ENCODE measurements around the gene TEX53.

Gene TEX53

GRCh38 chr9:114690308-114690707 lies 32.7 kb upstream of the TEX53 start:
- DNase-seq (ENCODE audit: insufficient read length) (no peak), FAIRE-seq (no peak)
- TF ChIP-seq POLR2A (IDR thresholded peaks at IDR 0.05; ENCODE audit: low read depth, low read length): no peak
- TF ChIP-seq TAF1 (IDR thresholded peaks at IDR 0.05; ENCODE audit: borderline replicate concordance, low read depth, low read length): no peak

- TF ChIP-seq POLR2A (IDR thresholded peaks at IDR 0.05; ENCODE audit: low read depth, low read length) (no peak), TAF1 (IDR thresholded peaks at IDR 0.05; ENCODE audit: borderline replicate concordance, low read depth, low read length) (no peak)
- FAIRE-seq (no peak), DNase-seq (ENCODE audit: insufficient read length) (no peak)
Measured at GRCh38 chr9:114689813-114690212, 32.2 kb upstream of the TEX53 start.

GRCh38 chr9:114688909-114689610 lies 31.5 kb upstream of the TEX53 start:
- FAIRE-seq (no peak), DNase-seq (ENCODE audit: insufficient read length) (no peak)
- TF ChIP-seq POLR2AphosphoS5 (IDR thresholded peaks at IDR 0.05; ENCODE audit: low read depth, low read length) (no peak), POLR2A (IDR thresholded peaks at IDR 0.05; ENCODE audit: low read depth, low read length) (no peak), TAF1 (IDR thresholded peaks at IDR 0.05; ENCODE audit: borderline replicate concordance, low read depth, low read length) (no peak)

GRCh38 chr9:114688379-114688778 lies 30.8 kb upstream of the TEX53 start:
- FAIRE-seq: no peak
- no peak for DNase-seq (ENCODE audit: insufficient read length)
- TF ChIP-seq POLR2A (IDR thresholded peaks at IDR 0.05; ENCODE audit: low read depth, low read length) (no peak), TAF1 (IDR thresholded peaks at IDR 0.05; ENCODE audit: borderline replicate concordance, low read depth, low read length) (no peak), POLR2AphosphoS5 (IDR thresholded peaks at IDR 0.05; ENCODE audit: low read depth, low read length) (no peak)

- TF ChIP-seq POLR2A (IDR thresholded peaks at IDR 0.05; ENCODE audit: low read depth, low read length): no peak
- no peak for TF ChIP-seq TAF1 (IDR thresholded peaks at IDR 0.05; ENCODE audit: borderline replicate concordance, low read depth, low read length)
- no peak for TF ChIP-seq POLR2AphosphoS5 (IDR thresholded peaks at IDR 0.05; ENCODE audit: low read depth, low read length)
- DNase-seq (ENCODE audit: insufficient read length) (no peak), FAIRE-seq (no peak)
Measured at GRCh38 chr9:114687034-114687433, 29.4 kb upstream of the TEX53 start.

- TF ChIP-seq POLR2A (IDR thresholded peaks at IDR 0.05; ENCODE audit: low read depth, low read length): no peak
- TF ChIP-seq TAF1 (IDR thresholded peaks at IDR 0.05; ENCODE audit: borderline replicate concordance, low read depth, low read length): no peak
- no peak for TF ChIP-seq POLR2AphosphoS5 (IDR thresholded peaks at IDR 0.05; ENCODE audit: low read depth, low read length)
- no peak for DNase-seq (ENCODE audit: insufficient read length)
- no peak for FAIRE-seq
Measured at GRCh38 chr9:114685951-114686350, 28.3 kb upstream of the TEX53 start.

GRCh38 chr9:114684036-114684435 lies 26.4 kb upstream of the TEX53 start:
- no peak for TF ChIP-seq TAF1 (IDR thresholded peaks at IDR 0.05; ENCODE audit: borderline replicate concordance, low read depth, low read length)
- TF ChIP-seq POLR2A (IDR thresholded peaks at IDR 0.05; ENCODE audit: low read depth, low read length): no peak
- TF ChIP-seq POLR2AphosphoS5 (IDR thresholded peaks at IDR 0.05; ENCODE audit: low read depth, low read length): no peak
- no peak for FAIRE-seq
- no peak for DNase-seq (ENCODE audit: insufficient read length)

- DNase-seq (ENCODE audit: insufficient read length): no peak
- no peak for FAIRE-seq
- TF ChIP-seq POLR2A (IDR thresholded peaks at IDR 0.05; ENCODE audit: low read depth, low read length) (no peak), POLR2AphosphoS5 (IDR thresholded peaks at IDR 0.05; ENCODE audit: low read depth, low read length) (no peak), TAF1 (IDR thresholded peaks at IDR 0.05; ENCODE audit: borderline replicate concordance, low read depth, low read length) (no peak)
Measured at GRCh38 chr9:114682846-114683245, 25.2 kb upstream of the TEX53 start.

- TF ChIP-seq TAF1 (IDR thresholded peaks at IDR 0.05; ENCODE audit: borderline replicate concordance, low read depth, low read length): no peak
- TF ChIP-seq POLR2AphosphoS5 (IDR thresholded peaks at IDR 0.05; ENCODE audit: low read depth, low read length): no peak
- no peak for TF ChIP-seq POLR2A (IDR thresholded peaks at IDR 0.05; ENCODE audit: low read depth, low read length)
- peak; percentile 90 for FAIRE-seq
- peak; percentile 37 for DNase-seq (ENCODE audit: insufficient read length)
Measured at GRCh38 chr9:114681594-114682332, 24.2 kb upstream of the TEX53 start, which contains the start of gene TEX48. Gene TEX48, minus strand, starts transcription at chr9:114682192. Its CDS starts 10,469 bp downstream, at chr9:114671723.

GRCh38 chr9:114680259-114681001 lies 22.8 kb upstream of the TEX53 start:
- FAIRE-seq (no peak), DNase-seq (ENCODE audit: insufficient read length) (no peak)
- TF ChIP-seq POLR2AphosphoS5 (IDR thresholded peaks at IDR 0.05; ENCODE audit: low read depth, low read length) (no peak), POLR2A (IDR thresholded peaks at IDR 0.05; ENCODE audit: low read depth, low read length) (no peak), TAF1 (IDR thresholded peaks at IDR 0.05; ENCODE audit: borderline replicate concordance, low read depth, low read length) (no peak)

GRCh38 chr9:114678795-114679194 lies 21.2 kb upstream of the TEX53 start:
- TF ChIP-seq TAF1 (IDR thresholded peaks at IDR 0.05; ENCODE audit: borderline replicate concordance, low read depth, low read length) (no peak), POLR2A (IDR thresholded peaks at IDR 0.05; ENCODE audit: low read depth, low read length) (no peak), POLR2AphosphoS5 (IDR thresholded peaks at IDR 0.05; ENCODE audit: low read depth, low read length) (no peak)
- FAIRE-seq (no peak), DNase-seq (ENCODE audit: insufficient read length) (no peak)

Measured in GM12892 (cell line).